Mesodermal cell (in vitro differentiated cells): Measurements from ENCODE around the gene DGCR2.
"Not testable (repeated sequence)": the region's sequence is repeated elsewhere in the genome, so short reads cannot be mapped to it uniquely, and the experiment has no call there.

ENCODE experiments used
- H3K27ac ChIP-seq: 2 replicates; pipeline ENCODE4 v1.7.0; 2013; ENCODE audit warnings: mild to moderate bottlenecking, low read depth, low read length, moderate library complexity; ENCODE audit not compliant: severe bottlenecking
- H3K36me3 ChIP-seq: 2 replicates; pipeline ENCODE4 v1.7.1; 2013; ENCODE audit warnings: mild to moderate bottlenecking, low read length, moderate library complexity; ENCODE audit not compliant: control insufficient read depth, insufficient read depth
- H3K4me1 ChIP-seq: one replicate; pipeline ENCODE4 v1.7.1; 2013; ENCODE audit warnings: mild to moderate bottlenecking, low read length; ENCODE audit not compliant: insufficient read depth, control insufficient read depth, poor library complexity, severe bottlenecking
- H3K4me3 ChIP-seq: 2 replicates; pipeline ENCODE4 v1.7.0; 2013; ENCODE audit warnings: low read length, control low read depth, mild to moderate bottlenecking; ENCODE audit not compliant: insufficient read depth, poor library complexity, severe bottlenecking; ENCODE audit errors: extremely low read depth
- H3K9me3 ChIP-seq: 2 replicates; pipeline ENCODE4 v1.7.1; 2013; ENCODE audit warnings: mild to moderate bottlenecking, low read length, moderate library complexity; ENCODE audit not compliant: control insufficient read depth
- WGBS, 2 experiments: methylation state at CpG; one replicate each; pipeline ENCODE4 v1.1.5; 2013; ENCODE audit warnings: missing lambda C conversion rate in 2 of 2; ENCODE audit not compliant: insufficient coverage in 2 of 2; 5-methylcytosine and 5-hydroxymethylcytosine counted together

Gene DGCR2

GRCh38 chr22:19012308-19012986 lies 109.8 kb downstream of the DGCR2 start:
- Histone ChIP-seq H3K27ac (no peak overlapping the region), H3K4me1 (no peaks in the 10 kb centered on the region), H3K4me3 (no peak overlapping the region), H3K9me3 (no peaks in the 10 kb centered on the region), H3K36me3 (no peaks in the 10 kb centered on the region)
- 40 to 100% methylated on average over 1 to 2 of the region's 5 CpGs for WGBS, 2 experiments

DNA sequence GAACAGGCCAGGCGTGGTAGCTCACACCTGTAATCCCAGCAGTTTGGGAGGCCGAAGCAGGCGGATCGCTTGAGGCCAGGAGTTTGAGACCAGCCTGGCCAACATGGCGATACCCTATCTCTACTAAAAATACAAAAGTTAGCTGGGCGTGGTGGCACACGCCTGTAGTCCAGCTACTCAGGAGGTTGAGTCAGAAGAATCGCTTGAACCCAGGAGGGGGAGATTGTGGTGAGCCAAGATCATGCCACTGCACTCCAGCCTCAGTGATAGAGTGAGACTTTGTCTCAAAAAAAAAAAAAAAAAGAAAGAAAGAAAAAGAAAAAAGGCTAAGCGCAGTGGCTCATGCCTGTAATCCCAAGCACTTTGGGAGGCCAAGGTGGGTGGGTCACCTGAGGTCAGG lies 110.6 kb downstream of the DGCR2 start:
- H3K4me3 ChIP-seq, H3K4me1 ChIP-seq, H3K9me3 ChIP-seq, H3K36me3 ChIP-seq, H3K27ac ChIP-seq: not testable (repeated sequence)
- 93 to 98% methylated on average over 6 of the region's 9 CpGs for WGBS, 2 experiments

DNA sequence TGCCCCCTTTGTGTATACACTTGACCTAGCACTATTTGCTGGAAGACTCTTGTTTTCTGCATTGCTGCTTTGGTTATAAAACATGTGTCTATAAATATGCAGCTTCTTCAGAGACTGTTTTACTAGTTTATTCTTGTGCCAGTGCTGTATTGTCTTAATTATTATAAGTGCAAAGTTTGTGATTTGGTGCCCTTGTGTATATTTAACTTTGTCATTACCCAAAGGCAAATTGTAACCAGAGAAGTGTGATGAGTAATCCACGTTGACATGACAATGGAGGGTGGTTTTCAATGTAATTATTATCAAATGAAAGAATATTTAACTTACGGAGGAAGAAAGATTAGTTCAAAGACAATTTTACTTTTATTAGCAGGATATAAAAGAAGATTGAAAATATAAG lies 111.1 kb downstream of the DGCR2 start:
- Histone ChIP-seq H3K4me3 (no peak overlapping the region), H3K36me3 (no peaks in the 10 kb centered on the region), H3K9me3 (no peaks in the 10 kb centered on the region), H3K27ac (no peak overlapping the region), H3K4me1 (no peaks in the 10 kb centered on the region)
- no CpG with 5 or more reads among the region's 2 CpGs for WGBS, 2 experiments

- H3K27ac ChIP-seq = no peak overlapping the region
- no peaks in the 10 kb centered on the region for H3K9me3 ChIP-seq
- no peak overlapping the region for H3K4me3 ChIP-seq
- H3K4me1 ChIP-seq = no peaks in the 10 kb centered on the region
- 90 to 100% methylated on average over 1 to 3 of the region's 3 CpGs for WGBS, 2 experiments
- H3K36me3 ChIP-seq = no peaks in the 10 kb centered on the region
Measured at GRCh38 chr22:19005905-19006304, 116.3 kb downstream of the DGCR2 start.

DNA sequence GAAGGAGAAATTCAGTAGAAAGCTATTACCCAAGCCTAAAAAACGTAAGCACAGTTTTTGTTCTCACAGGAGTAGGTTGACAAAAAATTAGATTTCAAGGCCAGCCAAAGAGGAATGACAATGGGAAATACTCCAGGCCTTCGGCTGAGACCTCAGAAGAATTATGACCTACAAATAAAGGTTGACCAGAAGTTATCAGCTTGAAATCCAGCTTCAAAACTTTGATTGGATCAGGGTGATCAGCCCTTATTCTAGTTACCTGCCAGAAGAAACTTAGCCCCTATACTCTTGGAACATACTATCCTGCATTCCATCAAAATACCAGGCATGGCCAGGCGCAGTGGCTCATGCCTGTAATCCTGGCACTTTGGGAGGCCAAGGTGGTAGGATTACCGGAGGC lies 117.7 kb downstream of the DGCR2 start:
- Histone ChIP-seq H3K4me1 (no peaks in the 10 kb centered on the region), H3K36me3 (no peaks in the 10 kb centered on the region), H3K27ac (no peak overlapping the region), H3K9me3 (no peaks in the 10 kb centered on the region), H3K4me3 (no peak overlapping the region)
- 92 to 94% methylated on average over 2 of the region's 4 CpGs for WGBS, 2 experiments

DNA sequence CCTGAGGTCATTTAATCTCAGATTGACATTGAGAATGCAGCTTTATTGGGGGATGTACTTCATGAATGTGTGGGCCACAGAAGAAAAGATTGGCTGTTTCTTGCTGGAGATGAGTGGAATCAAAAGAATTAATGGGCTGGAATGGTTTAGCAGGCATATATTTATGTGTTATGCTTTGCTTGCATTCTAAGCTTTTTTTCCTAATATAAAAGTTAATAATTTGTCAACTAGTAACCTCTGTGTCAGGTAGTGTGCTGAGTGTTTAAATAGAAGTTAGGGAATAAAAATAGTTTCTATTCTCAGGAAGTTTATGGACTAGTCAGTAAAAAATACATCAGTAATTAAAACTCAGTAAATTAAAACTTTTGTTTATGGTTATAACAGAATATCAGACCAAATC lies 118.7 kb downstream of the DGCR2 start:
- Histone ChIP-seq H3K36me3 (no peaks in the 10 kb centered on the region), H3K4me1 (no peaks in the 10 kb centered on the region), H3K4me3 (no peak overlapping the region), H3K27ac (no peak overlapping the region), H3K9me3 (no peaks in the 10 kb centered on the region)

- no peaks in the 10 kb centered on the region for H3K9me3 ChIP-seq
- no peak overlapping the region for H3K27ac ChIP-seq
- no peaks in the 10 kb centered on the region for H3K4me1 ChIP-seq
- no peak overlapping the region for H3K4me3 ChIP-seq
- WGBS, 2 experiments = 79 to 87% methylated on average over 4 to 5 of the region's 5 CpGs
- no peaks in the 10 kb centered on the region for H3K36me3 ChIP-seq
Measured at GRCh38 chr22:19002684-19003038, 119.6 kb downstream of the DGCR2 start.

GRCh38 chr22:19001204-19001603 lies 121.0 kb downstream of the DGCR2 start:
- no peaks in the 10 kb centered on the region for H3K4me1 ChIP-seq
- no peaks in the 10 kb centered on the region for H3K9me3 ChIP-seq
- WGBS, 2 experiments = 71% methylated on average over 1 of the region's 2 CpGs; no CpG with 5 or more reads in 1 of the 2 experiments
- no peak overlapping the region for H3K4me3 ChIP-seq
- H3K27ac ChIP-seq = no peak overlapping the region
- no peaks in the 10 kb centered on the region for H3K36me3 ChIP-seq

GRCh38 chr22:19000106-19000505 lies 122.1 kb downstream of the DGCR2 start:
- H3K4me1 ChIP-seq, H3K27ac ChIP-seq, H3K4me3 ChIP-seq, H3K9me3 ChIP-seq, H3K36me3 ChIP-seq: not testable (repeated sequence)
- no CpG with 5 or more reads among the region's 2 CpGs for WGBS, 2 experiments

- Histone ChIP-seq H3K9me3 (no peaks in the 10 kb centered on the region), H3K4me3 (no peak overlapping the region), H3K36me3 (no peaks in the 10 kb centered on the region), H3K27ac (no peak overlapping the region), H3K4me1 (peaks cover 4% of the 10 kb centered on the region)
- WGBS, 2 experiments = 78 to 92% methylated on average over 4 to 5 of the region's 6 CpGs
Measured at GRCh38 chr22:18999416-18999815, 122.8 kb downstream of the DGCR2 start.

GRCh38 chr22:18999008-18999407 lies 123.2 kb downstream of the DGCR2 start:
- no peak overlapping the region for H3K27ac ChIP-seq
- H3K9me3 ChIP-seq = no peaks in the 10 kb centered on the region
- H3K36me3 ChIP-seq = no peaks in the 10 kb centered on the region
- peaks cover 8% of the 10 kb centered on the region for H3K4me1 ChIP-seq
- 38 to 39% methylated on average over 11 to 12 of the region's 12 CpGs for WGBS, 2 experiments
- no peak overlapping the region for H3K4me3 ChIP-seq
